Thyroid gland (tissue), 4 donors: ENCODE results near the gene DOCK10. TPM values are rescaled to one million over a fixed set of nuclear protein-coding genes. Genes with fewer than 3 reads are reported as not detected.

ENCODE experiments used
- DNase-seq, 2 donors: peaks; one replicate each; pipeline ENCODE4 v3.0.0-alpha.2; 2019
- H3K27ac ChIP-seq, 3 donors: fragments of 200-600 bp; sonication (generic); 1 replicate in 2 of 3; 2 replicates in 1 of 3; pipeline ENCODE4 v1.5.1; 2016 to 2019; ENCODE audit warnings: mild to moderate bottlenecking in 1 of 3, moderate library complexity in 1 of 3
- H3K27me3 ChIP-seq: fragments of 200-600 bp; sonication (generic); one replicate; pipeline ENCODE4 v1.5.1; 2019
- H3K36me3 ChIP-seq, 2 donors: fragments of 200-600 bp; sonication (generic); one replicate each; pipeline ENCODE4 v1.5.1; 2016 to 2019
- H3K4me1 ChIP-seq, 2 donors: fragments of 200-600 bp; sonication (generic); one replicate each; pipeline ENCODE4 v1.5.1; 2017 to 2019
- H3K4me3 ChIP-seq, 3 donors: fragments of 200-600 bp; sonication (generic); replicated peaks in 1 of 3; 1 replicate in 2 of 3; 2 replicates in 1 of 3; pipeline ENCODE4 v1.5.1; 2016; ENCODE audit warnings: mild to moderate bottlenecking in 1 of 3
- H3K9me3 ChIP-seq: fragments of 200-600 bp; sonication (generic); one replicate; pipeline ENCODE4 v1.5.1; 2017
- CTCF ChIP-seq, 6 experiments: fragments of 200-600 bp in 3 of 6; fragments of 450-650 bp in 3 of 6; sonication (generic) in 3 of 6; IDR thresholded peaks; one replicate each; pipeline ENCODE4 v1.5.1; 2016 to 2019; ENCODE audit warnings: antibody characterized with exemption in 6 of 6, mild to moderate bottlenecking in 2 of 6, inconsistent platforms in 1 of 6, moderate library complexity in 1 of 6
- POLR2A ChIP-seq, 2 donors: fragments of 450-650 bp; IDR thresholded peaks; one replicate each; pipeline ENCODE4 v1.6.1; 2017; ENCODE audit warnings: antibody characterized with exemption in 2 of 2, mild to moderate bottlenecking in 2 of 2, moderate library complexity in 1 of 2
- WGBS, 2 donors: methylation state at CpG; one replicate each; pipeline ENCODE4 v1.1.5; 2017; 5-methylcytosine and 5-hydroxymethylcytosine counted together
- intact Hi-C: fragments of 100-400 bp; cut with DNase I; formaldehyde crosslinking; loops from one replicate; pipeline ENCODE4 v1.15.1; 2023
- total RNA-seq, 4 donors: library from RNA; depleted of rRNA; stranded (reverse); fragments of >200 nt; gene quantifications; one replicate each; pipeline ENCODE4 v1.2.3, GENCODE V29; 2016

The DOCK10 gene
- total RNA-seq, result 1 to 10 TPM; 4.6 to 8.9 (median 7.1) TPM

- DNase-seq, result peak; percentile 38 to 49
- no peak within 1 kb of the TSS for H3K27ac ChIP-seq
- H3K36me3 ChIP-seq, result no peaks in the 10 kb centered on the region
- H3K9me3 ChIP-seq, result no peaks in the 10 kb centered on the region
- intact Hi-C loops, result no loop called here
- H3K4me1 ChIP-seq, result peaks cover 0 to 8% of the 10 kb centered on the region in 2 donors
- TF ChIP-seq POLR2A (IDR thresholded peaks at IDR 0.05) (no peak), CTCF (IDR thresholded peaks at IDR 0.05) (no peak)
- no peaks in the 10 kb centered on the region for H3K27me3 ChIP-seq
- peak within 1 kb of the TSS in 1 of 3 donors; percentile 34 for H3K4me3 ChIP-seq
- 1% methylated on average over 38 to 62 of the region's 113 CpGs for WGBS, 2 donors
Observed at GRCh38 chr2:225041851-225042799, at the start of gene DOCK10. TSS of gene DOCK10 (minus strand) at chr2:225042468. CDS start at chr2:225042374, 94 bp downstream.

- TF ChIP-seq CTCF (IDR thresholded peaks at IDR 0.05) (no peak), POLR2A (IDR thresholded peaks at IDR 0.05) (no peak)
- 95 to 97% methylated on average over 2 of the region's 2 CpGs for WGBS, 2 donors
- no peaks in the 10 kb centered on the region for H3K27me3 ChIP-seq
- no peaks in the 10 kb centered on the region for H3K4me1 ChIP-seq
- H3K27ac ChIP-seq, result no peak overlapping the region
- H3K9me3 ChIP-seq, result no peaks in the 10 kb centered on the region
- intact Hi-C loops, result no loop called here
- no peak for DNase-seq
- no peak overlapping the region for H3K4me3 ChIP-seq
- no peaks in the 10 kb centered on the region for H3K36me3 ChIP-seq
Observed at GRCh38 chr2:225091336-225091735, 49.1 kb upstream of the DOCK10 start.

- no peak for DNase-seq
- H3K27me3 ChIP-seq, result no peaks in the 10 kb centered on the region
- H3K4me1 ChIP-seq, result no peaks in the 10 kb centered on the region
- no peak overlapping the region for H3K4me3 ChIP-seq
- no peaks in the 10 kb centered on the region for H3K9me3 ChIP-seq
- 76 to 78% methylated on average over 3 of the region's 3 CpGs for WGBS, 2 donors
- intact Hi-C loops, result no loop called here
- TF ChIP-seq POLR2A (IDR thresholded peaks at IDR 0.05) (no peak), CTCF (IDR thresholded peaks at IDR 0.05) (no peak)
- no peaks in the 10 kb centered on the region for H3K36me3 ChIP-seq
- H3K27ac ChIP-seq, result no peak overlapping the region
Observed at GRCh38 chr2:225090746-225091145, 48.5 kb upstream of the DOCK10 start.

- intact Hi-C loops, result no loop called here
- WGBS, 2 donors, result 81 to 85% methylated on average over 5 of the region's 5 CpGs
- no peak for DNase-seq
- H3K27ac ChIP-seq, result no peak overlapping the region
- no peak overlapping the region for H3K4me3 ChIP-seq
- no peaks in the 10 kb centered on the region for H3K36me3 ChIP-seq
- H3K27me3 ChIP-seq, result no peaks in the 10 kb centered on the region
- no peaks in the 10 kb centered on the region for H3K9me3 ChIP-seq
- H3K4me1 ChIP-seq, result no peaks in the 10 kb centered on the region
- no peak for TF ChIP-seq POLR2A (IDR thresholded peaks at IDR 0.05)
- TF ChIP-seq CTCF (IDR thresholded peaks at IDR 0.05), result no peak
Observed at GRCh38 chr2:225086915-225087314, 44.6 kb upstream of the DOCK10 start.

GRCh38 chr2:225086439-225086838 is 44.2 kb upstream of the DOCK10 start:
- H3K4me3 ChIP-seq, result no peak overlapping the region
- DNase-seq, result no peak
- no peaks in the 10 kb centered on the region for H3K4me1 ChIP-seq
- no peaks in the 10 kb centered on the region for H3K36me3 ChIP-seq
- H3K27me3 ChIP-seq, result no peaks in the 10 kb centered on the region
- intact Hi-C loops, result no loop called here
- H3K27ac ChIP-seq, result no peak overlapping the region
- no peak for TF ChIP-seq CTCF (IDR thresholded peaks at IDR 0.05)
- no peak for TF ChIP-seq POLR2A (IDR thresholded peaks at IDR 0.05)
- H3K9me3 ChIP-seq, result no peaks in the 10 kb centered on the region
- WGBS, 2 donors, result 86 to 95% methylated on average over 4 of the region's 4 CpGs
